PC-3 (cell line): ENCODE results near the gene ATP8A1.

Experiments used
- CTCF ChIP-seq: fragments of 300-600 bp; sonication (generic); conservative IDR thresholded peaks from 2 replicates; pipeline ENCODE4 v1.5.1; 2017; ENCODE audit warnings: antibody characterized with exemption, low read depth, mild to moderate bottlenecking, low read length
- EZH2 ChIP-seq: fragments of 300-600 bp; sonication (generic); IDR thresholded peaks from one replicate; pipeline ENCODE4 v1.6.1; 2017; ENCODE audit warnings: antibody characterized with exemption, mild to moderate bottlenecking, low read length; ENCODE audit not compliant: unreplicated experiment
- EZH2phosphoT487 ChIP-seq: fragments of 300-600 bp; sonication (generic); IDR thresholded peaks from 2 replicates; pipeline ENCODE4 v1.6.1; 2018; ENCODE audit warnings: mild to moderate bottlenecking, antibody characterized with exemption, low read length, borderline replicate concordance

- TF ChIP-seq CTCF = no peak
- TF ChIP-seq EZH2 = no peak
- no peak for TF ChIP-seq EZH2phosphoT487
Measured at GRCh38 chr4:42515156-42515884, 141.6 kb downstream of the ATP8A1 start.
